NCI-H2227 (cell line): ENCODE results near the gene TNS3.
"Not testable (repeated sequence)": the region's sequence is repeated elsewhere in the genome, so short reads cannot be mapped to it uniquely, and the experiment has no call there.

Source experiments
- DNase-seq: peaks from one replicate; lab custom pipeline; 2025; ENCODE audit not compliant: unreplicated experiment; lab: John Stamatoyannopoulos, UW

TNS3 gene

GRCh38 chr7:47454069-47454973 lies 127.6 kb downstream of the TNS3 start:
- DNase-seq = no peak

DNA sequence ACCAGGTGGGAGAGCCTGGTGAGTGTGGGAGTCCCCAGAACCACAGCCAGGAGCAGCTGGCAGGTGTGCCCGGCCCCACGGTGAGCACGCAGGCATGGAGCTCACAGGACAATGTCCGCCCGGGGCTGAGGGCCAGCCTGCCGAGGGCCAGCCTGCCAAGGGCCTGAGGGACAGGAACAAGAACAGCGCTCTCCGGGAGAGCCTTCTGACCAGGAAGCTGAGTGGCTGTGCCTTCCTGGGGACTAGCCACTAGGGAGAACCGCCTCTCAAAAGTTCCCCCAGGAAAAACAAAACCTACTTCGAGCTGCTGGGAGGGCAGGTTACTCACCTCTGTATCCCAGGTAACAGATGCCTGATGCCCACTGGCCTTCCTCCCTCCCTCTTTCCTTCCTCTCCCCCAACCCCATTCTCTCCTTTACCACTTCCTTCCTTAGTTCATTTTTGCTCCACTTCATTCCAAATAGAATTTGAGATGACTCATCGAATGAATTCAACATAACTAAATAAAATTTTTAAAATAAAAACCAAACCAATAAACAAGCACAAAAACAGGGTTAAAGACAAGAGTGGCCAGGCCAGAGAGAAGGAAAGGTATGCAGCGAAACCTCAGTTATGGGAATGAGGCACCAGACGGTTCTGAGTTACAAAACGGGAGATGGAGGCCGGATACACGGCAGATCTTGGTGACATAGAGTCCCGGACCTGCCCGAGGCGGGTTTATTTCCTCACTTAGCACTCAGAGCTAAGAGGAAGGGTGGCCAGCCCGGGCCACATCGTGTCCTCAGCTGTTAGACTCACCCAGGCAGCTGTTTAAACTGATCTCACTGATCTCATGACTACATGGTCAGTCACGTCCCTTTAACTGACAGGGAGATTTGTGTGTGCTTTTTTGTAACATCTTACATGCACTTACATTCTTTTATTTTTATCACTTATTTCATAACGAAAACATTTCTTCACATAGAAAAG lies 128.5 kb downstream of the TNS3 start:
- no peak for DNase-seq

DNA sequence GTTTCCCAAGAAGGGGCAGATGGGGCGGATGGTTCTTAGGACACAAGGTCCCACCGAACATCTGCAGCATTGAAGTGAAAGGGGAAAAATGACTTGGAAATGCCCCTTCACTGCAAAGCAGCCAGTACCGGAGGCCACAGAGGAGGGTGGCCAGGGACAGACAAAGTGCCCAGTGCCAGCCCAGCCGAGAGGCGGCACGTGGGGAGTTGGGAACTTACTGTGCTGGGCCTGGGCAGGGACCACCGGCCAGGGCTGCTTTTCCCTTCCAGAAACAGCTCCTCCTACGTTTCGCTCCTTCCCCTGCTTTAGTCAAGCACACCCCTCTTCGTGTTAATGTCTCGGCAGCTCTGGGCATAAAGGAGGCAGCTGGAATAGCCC lies 129.2 kb downstream of the TNS3 start:
- DNase-seq = no peak

DNA sequence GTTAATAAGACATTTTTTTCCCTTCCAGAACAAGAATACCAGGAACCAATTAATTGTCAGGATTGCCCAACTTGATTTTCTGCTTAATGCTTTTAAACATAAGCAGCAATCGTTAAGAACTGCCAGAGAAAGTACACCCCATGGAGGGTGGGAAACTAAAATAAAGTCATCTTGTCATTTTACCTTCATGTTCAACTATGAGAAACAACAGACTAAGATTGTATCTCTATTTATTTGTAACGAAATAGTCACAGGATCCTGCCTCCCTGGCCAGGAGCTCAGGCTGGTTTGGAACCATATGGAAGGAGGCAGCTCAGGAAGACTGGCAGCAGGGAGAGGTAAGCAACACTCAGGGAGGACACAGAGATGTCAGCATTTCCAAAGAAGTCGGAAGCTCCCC lies 129.6 kb downstream of the TNS3 start:
- DNase-seq = no peak

- no peak for DNase-seq
Measured at GRCh38 chr7:47451851-47452205, 130.1 kb downstream of the TNS3 start.

- no peak for DNase-seq
Measured at GRCh38 chr7:47449810-47450590, 131.9 kb downstream of the TNS3 start.

- no peak for DNase-seq
Measured at GRCh38 chr7:47448971-47449370, 132.9 kb downstream of the TNS3 start.

DNA sequence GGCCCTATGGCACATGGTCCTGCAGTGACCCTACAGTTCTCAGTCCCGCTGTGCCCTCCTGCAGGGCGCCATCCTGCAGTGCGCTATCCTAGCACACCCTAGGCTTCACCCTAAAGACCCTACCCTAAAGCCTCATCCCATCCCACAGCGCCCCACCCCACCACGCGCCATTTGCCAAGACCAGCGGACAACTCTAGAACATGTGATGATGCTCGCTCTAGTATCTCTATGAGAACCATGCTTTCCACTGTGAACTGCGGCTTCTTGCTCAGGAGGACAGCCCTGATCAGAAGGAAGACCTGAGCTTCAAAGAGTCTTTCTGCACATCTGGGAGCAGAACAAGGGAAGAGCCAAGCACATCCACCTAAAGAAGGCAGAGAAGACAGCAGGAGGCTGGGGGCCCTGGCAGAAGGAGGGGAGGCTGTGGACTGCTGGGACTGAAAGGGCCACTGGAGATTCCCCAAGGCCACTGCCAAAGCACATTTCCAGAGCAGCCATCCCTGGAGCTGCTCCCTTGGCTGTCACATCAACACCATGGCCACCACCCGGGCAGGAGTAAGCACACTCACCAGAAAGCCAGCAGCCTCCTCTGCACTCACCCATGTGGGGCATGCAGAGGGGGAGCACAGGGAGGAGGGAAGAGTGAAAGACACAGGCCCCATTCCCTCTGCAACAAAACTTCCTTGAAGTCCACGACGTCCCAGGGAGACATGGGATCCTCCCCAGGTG lies 134.1 kb downstream of the TNS3 start:
- no peak for DNase-seq

DNA sequence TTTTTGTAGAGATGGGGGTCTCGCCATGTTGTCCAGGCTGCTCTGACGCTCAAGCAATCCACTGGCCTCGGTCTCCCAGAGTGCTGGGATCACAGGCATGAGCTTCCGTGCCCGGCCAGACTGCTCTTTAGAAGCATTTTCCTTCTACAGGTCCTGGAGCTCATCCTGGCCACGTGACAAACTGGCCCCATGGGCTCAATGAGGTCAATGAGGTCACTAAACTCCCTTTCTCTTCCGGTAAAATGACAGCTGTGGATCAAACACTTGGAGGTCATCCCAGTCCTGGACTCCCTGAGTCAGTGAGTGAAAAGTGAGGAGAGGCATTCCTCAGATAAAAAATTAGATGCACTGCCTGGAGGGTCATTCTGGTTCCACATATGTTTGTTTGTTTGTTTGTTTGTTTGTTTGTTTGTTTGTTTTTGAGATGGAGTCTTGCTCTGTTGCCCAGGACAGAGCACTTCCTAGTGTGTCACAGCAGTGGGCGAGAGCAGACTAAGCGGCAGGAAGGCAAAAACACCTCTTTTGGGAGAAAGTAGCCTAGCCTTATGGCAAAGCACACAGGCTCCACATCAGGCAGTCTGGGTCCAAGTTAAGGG lies 134.9 kb downstream of the TNS3 start:
- DNase-seq = no peak

- no peak for DNase-seq
Measured at GRCh38 chr7:47444376-47445098, 137.4 kb downstream of the TNS3 start.

DNA sequence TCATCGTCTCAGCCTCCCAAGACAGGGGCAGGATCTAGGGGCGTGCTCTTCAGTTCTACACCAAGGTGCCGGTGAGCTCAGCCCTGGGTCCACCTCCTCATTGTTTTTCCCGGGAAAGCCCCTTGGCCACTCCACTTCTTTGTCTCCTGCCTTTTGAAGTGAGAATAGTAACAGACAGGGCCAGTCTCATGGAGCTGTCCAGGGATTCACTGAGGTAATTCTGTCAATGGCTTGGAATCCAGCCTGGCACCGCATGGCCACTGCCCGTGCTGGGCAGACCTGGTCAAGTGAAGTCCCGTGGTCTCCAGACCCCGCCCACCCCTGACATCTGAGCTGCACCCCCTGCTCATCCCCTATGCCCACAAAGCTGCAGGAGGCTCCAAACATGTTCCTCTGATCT lies 138.9 kb downstream of the TNS3 start:
- DNase-seq = no peak

GRCh38 chr7:47442605-47442865 lies 139.4 kb downstream of the TNS3 start:
- no peak for DNase-seq

GRCh38 chr7:47441796-47442604 lies 139.9 kb downstream of the TNS3 start:
- no peak for DNase-seq

- DNase-seq = not testable (repeated sequence)
Measured at GRCh38 chr7:47441048-47441447, 140.9 kb downstream of the TNS3 start.

- no peak for DNase-seq
Measured at GRCh38 chr7:47440320-47440719, 141.6 kb downstream of the TNS3 start.

DNA sequence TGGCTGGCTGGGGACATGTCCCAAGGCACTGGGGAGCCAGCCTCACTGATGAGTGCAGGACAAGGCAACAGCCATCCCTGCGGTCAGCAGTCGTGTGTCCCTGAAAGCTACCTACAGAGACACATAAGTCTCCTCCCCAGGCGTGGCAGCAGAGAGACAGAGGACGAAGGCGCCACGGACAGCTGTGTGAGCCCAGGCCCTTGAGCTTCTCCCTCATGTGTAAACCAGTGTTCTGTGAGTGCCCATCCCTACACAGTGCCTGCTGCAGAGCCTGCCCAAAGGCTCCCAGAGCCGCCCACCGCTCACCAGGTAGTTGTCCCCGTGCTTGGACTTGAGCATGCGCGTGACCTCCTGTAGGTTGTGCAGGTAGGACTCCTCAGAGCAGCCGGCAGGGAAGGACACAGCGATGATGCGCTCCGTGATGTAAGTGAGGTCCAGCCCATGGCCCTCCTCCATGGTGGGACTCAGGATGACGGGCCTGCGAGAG lies 142.7 kb downstream of the TNS3 start:
- DNase-seq = no peak

DNA sequence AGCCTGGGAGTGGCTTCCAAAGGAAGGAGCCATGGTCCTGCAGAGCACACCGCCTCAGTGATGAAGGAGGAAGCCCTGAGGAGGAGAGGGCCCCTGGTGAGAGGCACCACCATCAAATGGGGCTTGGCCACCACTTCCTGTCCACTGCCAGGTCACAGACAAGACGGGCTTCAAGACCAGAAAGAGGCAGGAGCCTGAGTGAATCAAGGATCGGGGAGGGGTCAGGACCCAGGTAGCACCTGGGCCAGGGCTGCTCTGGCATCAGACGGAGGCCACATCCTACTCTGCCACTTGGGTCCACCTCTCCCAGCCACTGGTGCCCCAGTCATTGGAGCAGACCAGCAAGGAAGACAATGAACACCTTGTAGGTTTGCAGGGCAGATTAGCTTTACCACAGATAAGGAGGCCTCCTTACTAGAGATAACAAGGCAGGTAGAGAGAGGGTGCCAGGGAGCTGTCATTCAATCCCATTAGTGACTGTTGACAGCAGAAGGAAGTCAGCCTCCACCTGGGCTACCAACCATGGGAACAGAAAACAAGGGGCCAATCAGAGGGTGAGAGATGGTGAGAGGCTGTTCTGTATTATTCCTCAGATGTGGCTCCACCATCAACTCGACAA lies 143.4 kb downstream of the TNS3 start:
- no peak for DNase-seq

DNA sequence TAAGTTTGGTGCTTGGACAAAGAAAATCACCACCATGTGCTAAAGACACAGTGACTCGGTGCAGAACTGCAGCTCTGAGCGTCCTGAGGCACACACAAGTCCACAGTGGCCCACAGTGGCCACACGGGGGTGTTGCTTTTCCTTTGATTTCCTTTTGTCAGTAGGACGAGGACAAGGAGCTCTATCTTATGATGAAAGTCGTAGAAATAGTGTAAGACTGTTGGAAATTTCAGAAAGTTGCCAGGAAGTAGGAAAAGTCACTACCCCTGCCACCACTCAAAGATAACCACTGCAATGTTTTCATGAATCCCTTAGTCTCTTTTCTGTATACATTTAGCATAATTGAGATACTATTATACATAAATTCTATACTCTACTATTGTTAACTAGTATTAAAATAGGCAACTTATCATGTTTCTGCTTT lies 146.0 kb downstream of the TNS3 start:
- no peak for DNase-seq
